HepG2 (cell line): ENCODE measurements around the gene OMA1. TPM values are rescaled to one million over a fixed set of nuclear protein-coding genes. Genes with fewer than 3 reads are reported as not detected.

Experiments
- ARNTL ChIP-seq: sonication (generic); formaldehyde crosslinking; IDR thresholded peaks from 2 replicates; pipeline ENCODE4 v1.4.0; 2020; ENCODE audit warnings: mild to moderate bottlenecking, missing genetic modification reagents
- HNRNPUL1 ChIP-seq: fragments of 200-400 bp; formaldehyde crosslinking; IDR thresholded peaks from 2 replicates; pipeline ENCODE4 v1.6.1; 2017; ENCODE audit warnings: low read depth, mild to moderate bottlenecking, low read length, moderate library complexity
- MYPOP ChIP-seq: sonication (generic); formaldehyde crosslinking; IDR thresholded peaks from 2 replicates; pipeline ENCODE4 v1.8.1; 2023; ENCODE audit warnings: mild to moderate bottlenecking, moderate library complexity, missing genetic modification reagents
- PHF21A ChIP-seq: sonication (generic); formaldehyde crosslinking; IDR thresholded peaks from 2 replicates; pipeline ENCODE4 v1.5.0; 2020; ENCODE audit warnings: mild to moderate bottlenecking, missing genetic modification reagents
- SPEN ChIP-seq: sonication (generic); formaldehyde crosslinking; IDR thresholded peaks from 2 replicates; pipeline ENCODE4 v1.5.1; 2020; ENCODE audit warnings: low read depth, mild to moderate bottlenecking, missing genetic modification reagents
- TARDBP ChIP-seq: sonication (generic); formaldehyde crosslinking; IDR thresholded peaks from 2 replicates; pipeline ENCODE4 v1.8.0; 2022; ENCODE audit warnings: mild to moderate bottlenecking, missing genetic modification reagents
- THAP9 ChIP-seq: sonication (generic); formaldehyde crosslinking; IDR thresholded peaks from 2 replicates; pipeline ENCODE4; 2020; ENCODE audit warnings: missing genetic modification reagents, mild to moderate bottlenecking, borderline replicate concordance
- ZC3H13 ChIP-seq: sonication (generic); formaldehyde crosslinking; IDR thresholded peaks from 2 replicates; pipeline ENCODE4 v1.8.1; 2023; ENCODE audit warnings: mild to moderate bottlenecking, missing genetic modification reagents, moderate library complexity
- ZNF232 ChIP-seq: sonication (generic); formaldehyde crosslinking; IDR thresholded peaks from 2 replicates; pipeline ENCODE4 v1.4.0; 2020; ENCODE audit warnings: missing genetic modification reagents, borderline replicate concordance
- ZNF749 ChIP-seq: sonication (generic); formaldehyde crosslinking; IDR thresholded peaks from 2 replicates; pipeline ENCODE4 v1.8.0; 2022; ENCODE audit warnings: mild to moderate bottlenecking, missing genetic modification reagents, moderate library complexity, borderline replicate concordance
- ZSCAN12 ChIP-seq: sonication (generic); formaldehyde crosslinking; IDR thresholded peaks from 2 replicates; pipeline ENCODE4 v1.9.0; 2021; ENCODE audit warnings: mild to moderate bottlenecking, missing genetic modification reagents
- polyA plus RNA-seq, 8 experiments: library from polyadenylated mRNA; depleted of rRNA in 3 of 8; stranded (reverse) in 7 of 8; unstranded in 1 of 8; fragments of >200 nt; fragmentation: Illumina TruSeq in 4 of 8; extraction: Trizol in 4 of 8; gene quantifications; 2 replicates each; pipeline versions ENCODE4 v1.2.1 to v1.2.3, GENCODE V29; 2011 to 2016; ENCODE audit warnings: low read depth in 4 of 8, missing spikeins in 1 of 8, mixed read lengths in 1 of 8; ENCODE audit not compliant: insufficient read depth in 1 of 8
- total RNA-seq, 5 experiments: library from RNA; depleted of rRNA; stranded (reverse); fragments of >200 nt; fragmentation: Illumina TruSeq; extraction: Trizol; gene quantifications; 2 replicates each; pipeline ENCODE4 v1.2.3, GENCODE V29; 2016; ENCODE audit warnings: low read depth in 1 of 5
- TF ChIP-seq, protein P1 (sequence below): sonication (generic); formaldehyde crosslinking; IDR thresholded peaks from one replicate; pipeline ENCODE4 v1.5.1; 2020; ENCODE audit warnings: mild to moderate bottlenecking, missing genetic modification reagents; ENCODE audit errors: not compliant biosample characterization

The OMA1 gene
- total and polyA plus RNA-seq, 2 of the 13 experiments (the other 11 are each of a cell fraction or from before 2014, with no cell fraction given), result 7.0 to 26.9 TPM

DNA sequence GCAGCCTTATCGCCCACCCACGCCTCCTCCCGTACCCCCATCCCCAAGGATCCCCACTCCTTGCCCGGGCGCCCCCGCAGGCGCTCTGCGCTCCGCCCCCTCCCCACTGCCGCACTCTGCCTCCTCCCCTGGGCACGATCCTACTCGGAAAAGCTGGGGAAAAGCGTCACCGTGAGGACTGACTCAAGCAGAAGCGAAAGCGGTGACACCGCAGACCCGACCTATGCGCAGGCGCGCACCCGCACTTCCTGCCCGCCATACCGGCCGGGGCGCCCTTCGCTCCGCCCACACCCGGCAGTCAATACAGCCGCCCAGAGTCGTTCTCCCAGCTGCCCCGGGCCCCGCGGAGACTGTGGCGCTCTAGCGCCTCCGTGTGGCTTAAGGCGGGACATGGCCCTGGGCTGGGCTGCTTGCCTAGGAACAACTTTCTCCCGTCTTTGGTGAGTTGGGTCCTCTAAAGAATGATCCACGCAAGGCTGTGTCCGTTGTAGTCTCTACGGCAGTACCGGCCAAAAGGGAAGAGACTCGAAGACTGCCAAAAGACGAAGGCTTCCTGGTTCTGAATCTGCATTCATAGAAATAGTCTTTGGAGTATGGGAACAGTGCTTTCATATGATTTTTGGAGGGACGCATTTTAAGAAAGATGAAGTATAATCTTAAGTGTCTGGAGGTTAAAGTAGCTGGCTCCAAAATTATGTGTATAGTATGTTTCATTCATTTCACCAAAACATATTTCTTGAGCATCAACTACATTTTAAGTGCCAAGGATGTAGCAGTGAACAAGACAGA, at the start of gene OMA1 (continued):
- no peak for TF ChIP-seq MYPOP
- 0 out of 2 replicates have a peak, but pooled peaks have one; percentile 43 for TF ChIP-seq HNRNPUL1
- 0 out of 2 replicates have a peak, but pooled peaks have one; percentile 31 for TF ChIP-seq ARNTL (CRISPR knock-in tag)
- TF ChIP-seq, protein P1, sequence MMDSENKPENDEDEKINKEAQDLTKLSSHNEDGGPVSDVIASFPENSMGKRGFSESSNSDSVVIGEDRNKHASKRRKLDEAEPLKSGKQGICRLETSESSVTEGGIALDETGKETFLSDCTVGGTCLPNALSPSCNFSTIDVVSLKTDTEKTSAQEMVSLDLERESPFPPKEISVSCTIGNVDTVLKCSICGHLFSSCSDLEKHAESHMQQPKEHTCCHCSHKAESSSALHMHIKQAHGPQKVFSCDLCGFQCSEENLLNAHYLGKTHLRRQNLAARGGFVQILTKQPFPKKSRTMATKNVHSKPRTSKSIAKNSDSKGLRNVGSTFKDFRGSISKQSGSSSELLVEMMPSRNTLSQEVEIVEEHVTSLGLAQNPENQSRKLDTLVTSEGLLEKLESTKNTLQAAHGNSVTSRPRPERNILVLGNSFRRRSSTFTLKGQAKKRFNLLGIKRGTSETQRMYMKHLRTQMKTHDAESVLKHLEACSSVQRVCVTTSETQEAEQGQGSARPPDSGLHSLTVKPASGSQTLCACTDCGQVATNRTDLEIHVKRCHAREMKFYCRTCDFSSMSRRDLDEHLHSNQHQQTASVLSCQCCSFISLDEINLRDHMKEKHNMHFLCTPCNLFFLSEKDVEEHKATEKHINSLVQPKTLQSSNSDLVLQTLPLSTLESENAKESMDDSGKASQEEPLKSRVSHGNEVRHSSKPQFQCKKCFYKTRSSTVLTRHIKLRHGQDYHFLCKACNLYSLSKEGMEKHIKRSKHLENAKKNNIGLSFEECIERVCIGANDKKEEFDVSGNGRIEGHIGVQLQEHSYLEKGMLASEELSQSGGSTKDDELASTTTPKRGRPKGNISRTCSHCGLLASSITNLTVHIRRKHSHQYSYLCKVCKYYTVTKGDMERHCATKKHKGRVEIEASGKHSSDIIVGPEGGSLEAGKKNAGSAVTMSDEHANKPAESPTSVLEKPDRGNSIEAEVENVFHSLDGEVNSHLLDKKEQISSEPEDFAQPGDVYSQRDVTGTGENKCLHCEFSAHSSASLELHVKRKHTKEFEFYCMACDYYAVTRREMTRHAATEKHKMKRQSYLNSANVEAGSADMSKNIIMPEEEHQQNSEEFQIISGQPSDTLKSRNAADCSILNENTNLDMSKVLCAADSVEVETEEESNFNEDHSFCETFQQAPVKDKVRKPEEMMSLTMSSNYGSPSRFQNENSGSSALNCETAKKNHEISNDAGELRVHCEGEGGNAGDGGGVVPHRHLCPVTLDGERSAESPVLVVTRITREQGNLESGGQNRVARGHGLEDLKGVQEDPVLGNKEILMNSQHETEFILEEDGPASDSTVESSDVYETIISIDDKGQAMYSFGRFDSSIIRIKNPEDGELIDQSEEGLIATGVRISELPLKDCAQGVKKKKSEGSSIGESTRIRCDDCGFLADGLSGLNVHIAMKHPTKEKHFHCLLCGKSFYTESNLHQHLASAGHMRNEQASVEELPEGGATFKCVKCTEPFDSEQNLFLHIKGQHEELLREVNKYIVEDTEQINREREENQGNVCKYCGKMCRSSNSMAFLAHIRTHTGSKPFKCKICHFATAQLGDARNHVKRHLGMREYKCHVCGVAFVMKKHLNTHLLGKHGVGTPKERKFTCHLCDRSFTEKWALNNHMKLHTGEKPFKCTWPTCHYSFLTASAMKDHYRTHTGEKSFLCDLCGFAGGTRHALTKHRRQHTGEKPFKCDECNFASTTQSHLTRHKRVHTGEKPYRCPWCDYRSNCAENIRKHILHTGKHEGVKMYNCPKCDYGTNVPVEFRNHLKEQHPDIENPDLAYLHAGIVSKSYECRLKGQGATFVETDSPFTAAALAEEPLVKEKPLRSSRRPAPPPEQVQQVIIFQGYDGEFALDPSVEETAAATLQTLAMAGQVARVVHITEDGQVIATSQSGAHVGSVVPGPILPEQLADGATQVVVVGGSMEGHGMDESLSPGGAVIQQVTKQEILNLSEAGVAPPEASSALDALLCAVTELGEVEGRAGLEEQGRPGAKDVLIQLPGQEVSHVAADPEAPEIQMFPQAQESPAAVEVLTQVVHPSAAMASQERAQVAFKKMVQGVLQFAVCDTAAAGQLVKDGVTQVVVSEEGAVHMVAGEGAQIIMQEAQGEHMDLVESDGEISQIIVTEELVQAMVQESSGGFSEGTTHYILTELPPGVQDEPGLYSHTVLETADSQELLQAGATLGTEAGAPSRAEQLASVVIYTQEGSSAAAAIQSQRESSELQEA (CRISPR knock-in tag), result no peak
- TF ChIP-seq THAP9 (CRISPR knock-in tag), result peak; percentile 95
- no peak for TF ChIP-seq TARDBP
- 0 out of 2 replicates have a peak, but pooled peaks have one; percentile 62 for TF ChIP-seq ZSCAN12 (CRISPR knock-in tag)
- 0 out of 2 replicates have a peak, but pooled peaks have one; percentile 14 for TF ChIP-seq ZC3H13 (CRISPR knock-in tag)
- TF ChIP-seq ZNF232, result no peak
- TF ChIP-seq SPEN (CRISPR knock-in tag), result peak; percentile 58; the same call in 1 of the 2 replicates
- TF ChIP-seq ZNF749 (CRISPR knock-in tag), result no peak
- TF ChIP-seq PHF21A, result peak; percentile 45; the same call in 1 of the 2 replicates
